Measurements from ENCODE around the gene FIGN. TPM values are rescaled to one million over a fixed set of nuclear protein-coding genes. Genes with fewer than 3 reads are reported as not detected.

The FIGN gene
- total and polyA plus RNA-seq, 2 donors (not counting 1 experiment from before 2014, with no cell fraction given): 1.5 to 1.6 TPM

DNA sequence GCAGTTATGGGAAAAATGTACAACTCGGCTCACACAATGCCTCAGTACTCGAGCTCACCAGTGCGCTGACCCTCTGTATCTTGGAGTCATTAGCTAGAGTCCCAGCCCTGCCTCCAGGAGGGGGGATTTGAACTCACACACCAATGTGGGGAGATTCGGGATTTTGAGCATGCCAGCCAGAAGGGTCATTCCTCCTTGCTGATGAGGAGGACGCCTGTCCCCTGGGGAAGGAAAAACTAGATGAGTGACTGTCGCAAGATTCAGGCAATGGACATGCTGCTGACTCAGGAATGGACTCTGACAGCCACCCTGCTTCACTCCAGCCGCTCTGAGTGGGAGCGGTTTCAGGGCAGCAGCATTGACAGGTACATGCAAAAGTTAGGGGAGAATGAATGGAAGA lies 20.6 kb downstream of the FIGN start:
- no peak for TF ChIP-seq EZH2 (IDR thresholded peaks at IDR 0.05; ENCODE audit: low read length, missing control alignments)
- TF ChIP-seq, protein P1, sequence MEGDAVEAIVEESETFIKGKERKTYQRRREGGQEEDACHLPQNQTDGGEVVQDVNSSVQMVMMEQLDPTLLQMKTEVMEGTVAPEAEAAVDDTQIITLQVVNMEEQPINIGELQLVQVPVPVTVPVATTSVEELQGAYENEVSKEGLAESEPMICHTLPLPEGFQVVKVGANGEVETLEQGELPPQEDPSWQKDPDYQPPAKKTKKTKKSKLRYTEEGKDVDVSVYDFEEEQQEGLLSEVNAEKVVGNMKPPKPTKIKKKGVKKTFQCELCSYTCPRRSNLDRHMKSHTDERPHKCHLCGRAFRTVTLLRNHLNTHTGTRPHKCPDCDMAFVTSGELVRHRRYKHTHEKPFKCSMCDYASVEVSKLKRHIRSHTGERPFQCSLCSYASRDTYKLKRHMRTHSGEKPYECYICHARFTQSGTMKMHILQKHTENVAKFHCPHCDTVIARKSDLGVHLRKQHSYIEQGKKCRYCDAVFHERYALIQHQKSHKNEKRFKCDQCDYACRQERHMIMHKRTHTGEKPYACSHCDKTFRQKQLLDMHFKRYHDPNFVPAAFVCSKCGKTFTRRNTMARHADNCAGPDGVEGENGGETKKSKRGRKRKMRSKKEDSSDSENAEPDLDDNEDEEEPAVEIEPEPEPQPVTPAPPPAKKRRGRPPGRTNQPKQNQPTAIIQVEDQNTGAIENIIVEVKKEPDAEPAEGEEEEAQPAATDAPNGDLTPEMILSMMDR (conservative IDR thresholded peaks at IDR 0.05 in 1 of 2, IDR thresholded peaks at IDR 0.05 in 1 of 2; ENCODE audit: low read depth in 1 of 2, low read length in 2 of 2): no peak
- H3K9ac ChIP-seq (ENCODE audit: insufficient read depth, low read length): no peak overlapping the region
- no peak overlapping the region for H2AFZ ChIP-seq (ENCODE audit: low read length)
- H3K4me2 ChIP-seq (ENCODE audit: extremely low read depth, insufficient read depth, low read length): no peak overlapping the region
- H3K36me3 ChIP-seq (ENCODE audit: control insufficient read depth, insufficient read depth, low read length): no peaks in the 10 kb centered on the region
- H3K27ac ChIP-seq (ENCODE audit: insufficient read depth, low read length): no peak overlapping the region
- H3K79me2 ChIP-seq (ENCODE audit: control insufficient read depth, insufficient read depth, low read length): no peaks in the 10 kb centered on the region
- no peak overlapping the region for H3K4me3 ChIP-seq (replicated peaks in 1 of 4; ENCODE audit: control extremely low read depth in 1 of 4, insufficient read depth in 1 of 4, low read depth in 3 of 4, low read length in 4 of 4)
- H3K9me3 ChIP-seq (ENCODE audit: control insufficient read depth, insufficient read depth, low read depth, low read length): no peaks in the 10 kb centered on the region
- H3K27me3 ChIP-seq (ENCODE audit: control insufficient read depth, insufficient read depth, low read length): no peaks in the 10 kb centered on the region
- no peak for DNase-seq (ENCODE audit: low read depth in 2 of 2)
- no peaks in the 10 kb centered on the region for H3K4me1 ChIP-seq (ENCODE audit: control insufficient read depth, extremely low read depth, insufficient read depth, low read length)
- no peaks in the 10 kb centered on the region for H4K20me1 ChIP-seq (ENCODE audit: control insufficient read depth, extremely low read depth, insufficient read depth, low read length)

DNA sequence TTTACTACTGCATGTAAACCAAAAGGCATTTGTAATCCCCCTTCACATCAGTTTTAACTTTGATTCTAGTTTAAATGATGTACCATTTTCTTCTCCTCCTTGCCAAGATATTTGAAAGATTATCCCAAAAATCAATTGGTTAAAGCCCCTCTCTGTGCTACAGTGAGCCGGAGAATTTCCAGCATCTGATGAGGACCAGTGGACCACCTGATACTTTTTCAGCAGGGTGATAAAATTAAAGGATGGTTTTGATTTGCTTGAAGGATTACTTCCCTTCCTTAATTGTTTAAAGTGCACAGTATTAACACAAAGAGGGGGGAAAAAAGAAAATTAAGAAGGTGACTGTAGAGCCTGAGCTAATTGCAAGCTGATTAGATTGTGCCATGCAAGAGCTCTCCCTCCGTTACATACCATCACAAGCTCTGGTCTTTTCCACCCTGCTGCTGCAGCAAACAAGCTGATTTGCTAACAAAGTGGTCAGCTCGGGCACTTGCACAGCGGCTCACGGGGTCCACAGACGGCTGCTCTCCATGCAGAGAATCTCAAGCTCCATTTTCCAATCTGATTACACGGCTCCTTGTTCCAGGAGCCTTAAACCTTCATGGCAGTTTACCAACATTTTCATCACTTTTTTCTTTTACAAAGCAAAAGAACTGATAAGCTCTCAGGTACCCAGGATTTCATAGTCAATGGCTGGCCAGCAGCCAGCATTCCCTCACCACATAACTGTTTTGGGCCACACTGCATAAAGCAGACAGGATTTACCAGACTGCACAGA lies 22.1 kb downstream of the FIGN start:
- peak in 1 of 2 donors; percentile 40 for DNase-seq (ENCODE audit: low read depth in 2 of 2)
- H3K9me3 ChIP-seq (ENCODE audit: control insufficient read depth, insufficient read depth, low read depth, low read length): no peaks in the 10 kb centered on the region
- no peak overlapping the region for H3K4me2 ChIP-seq (ENCODE audit: extremely low read depth, insufficient read depth, low read length)
- H3K36me3 ChIP-seq (ENCODE audit: control insufficient read depth, insufficient read depth, low read length): no peaks in the 10 kb centered on the region
- H3K9ac ChIP-seq (ENCODE audit: insufficient read depth, low read length): no peak overlapping the region
- H3K79me2 ChIP-seq (ENCODE audit: control insufficient read depth, insufficient read depth, low read length): no peaks in the 10 kb centered on the region
- no peaks in the 10 kb centered on the region for H4K20me1 ChIP-seq (ENCODE audit: control insufficient read depth, extremely low read depth, insufficient read depth, low read length)
- no peaks in the 10 kb centered on the region for H3K4me1 ChIP-seq (ENCODE audit: control insufficient read depth, extremely low read depth, insufficient read depth, low read length)
- no peak overlapping the region for H2AFZ ChIP-seq (ENCODE audit: low read length)
- no peak overlapping the region for H3K27ac ChIP-seq (ENCODE audit: insufficient read depth, low read length)
- H3K27me3 ChIP-seq (ENCODE audit: control insufficient read depth, insufficient read depth, low read length): no peaks in the 10 kb centered on the region
- no peak overlapping the region for H3K4me3 ChIP-seq (replicated peaks in 1 of 4; ENCODE audit: control extremely low read depth in 1 of 4, insufficient read depth in 1 of 4, low read depth in 3 of 4, low read length in 4 of 4)
- no peak for TF ChIP-seq EZH2 (IDR thresholded peaks at IDR 0.05; ENCODE audit: low read length, missing control alignments)
- TF ChIP-seq, protein P1 (conservative IDR thresholded peaks at IDR 0.05 in 1 of 2, IDR thresholded peaks at IDR 0.05 in 1 of 2; ENCODE audit: low read depth in 1 of 2, low read length in 2 of 2): no peak

DNA sequence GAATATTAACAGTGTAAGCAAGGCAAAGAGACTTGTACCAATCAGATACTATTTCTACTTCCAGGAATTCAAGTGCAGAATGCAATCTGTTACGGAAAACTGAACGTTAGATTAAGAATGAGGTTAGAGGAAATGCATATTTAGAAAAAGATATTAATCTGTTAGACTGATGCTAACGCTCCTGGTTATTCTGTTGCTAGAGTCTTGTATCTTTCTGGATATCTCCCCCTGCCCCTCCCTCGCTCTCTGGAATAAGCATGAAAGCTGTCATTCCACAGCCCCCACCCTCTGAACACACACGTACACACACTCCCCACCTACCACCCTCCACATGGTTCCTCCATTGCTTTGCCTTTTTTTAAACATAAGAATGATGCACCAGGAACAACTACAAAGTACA lies 24.1 kb downstream of the FIGN start:
- H3K4me1 ChIP-seq (ENCODE audit: control insufficient read depth, extremely low read depth, insufficient read depth, low read length): no peaks in the 10 kb centered on the region
- H4K20me1 ChIP-seq (ENCODE audit: control insufficient read depth, extremely low read depth, insufficient read depth, low read length): no peaks in the 10 kb centered on the region
- no peak overlapping the region for H3K9ac ChIP-seq (ENCODE audit: insufficient read depth, low read length)
- DNase-seq (ENCODE audit: low read depth in 2 of 2): no peak
- no peaks in the 10 kb centered on the region for H3K79me2 ChIP-seq (ENCODE audit: control insufficient read depth, insufficient read depth, low read length)
- no peaks in the 10 kb centered on the region for H3K27me3 ChIP-seq (ENCODE audit: control insufficient read depth, insufficient read depth, low read length)
- H2AFZ ChIP-seq (ENCODE audit: low read length): no peak overlapping the region
- H3K4me3 ChIP-seq (replicated peaks in 1 of 4; ENCODE audit: control extremely low read depth in 1 of 4, insufficient read depth in 1 of 4, low read depth in 3 of 4, low read length in 4 of 4): no peak overlapping the region
- H3K36me3 ChIP-seq (ENCODE audit: control insufficient read depth, insufficient read depth, low read length): no peaks in the 10 kb centered on the region
- no peak for TF ChIP-seq EZH2 (IDR thresholded peaks at IDR 0.05; ENCODE audit: low read length, missing control alignments)
- TF ChIP-seq, protein P1 (conservative IDR thresholded peaks at IDR 0.05 in 1 of 2, IDR thresholded peaks at IDR 0.05 in 1 of 2; ENCODE audit: low read depth in 1 of 2, low read length in 2 of 2): no peak
- H3K4me2 ChIP-seq (ENCODE audit: extremely low read depth, insufficient read depth, low read length): no peak overlapping the region
- H3K9me3 ChIP-seq (ENCODE audit: control insufficient read depth, insufficient read depth, low read depth, low read length): no peaks in the 10 kb centered on the region
- no peak overlapping the region for H3K27ac ChIP-seq (ENCODE audit: insufficient read depth, low read length)

Measured in fibroblast of lung (primary cell).